Naive B cell (primary cell): Measurements from ENCODE around the gene SMIM23. TPM values are rescaled to one million over a fixed set of nuclear protein-coding genes. Genes with fewer than 3 reads are reported as not detected.

Experiments
- ATAC-seq, 2 donors: fragments of 150-1000 bp; cut with Tn5 transposase; 2 replicates each; pipeline ENCODE4 v1.10.0; 2021; ENCODE audit warnings: low read depth in 2 of 2, mild to moderate bottlenecking in 2 of 2, moderate library complexity in 2 of 2
- DNase-seq: peaks from one replicate; pipeline ENCODE4 v3.0.0; 2022
- H3K27ac Mint-ChIP-seq, 6 donors: one replicate each; pipeline ENCODE4 v1.8.0; 2020 to 2022; ENCODE audit warnings: mild to moderate bottlenecking in 6 of 6, mixed read lengths in 6 of 6, moderate library complexity in 5 of 6, inconsistent platforms in 2 of 6
- H3K27me3 Mint-ChIP-seq, 3 donors: one replicate each; pipeline ENCODE4 v1.8.0; 2021 to 2022; ENCODE audit warnings: mixed read lengths in 3 of 3, mild to moderate bottlenecking in 1 of 3
- H3K36me3 Mint-ChIP-seq, 2 donors: one replicate each; pipeline ENCODE4 v1.8.0; 2020 to 2022; ENCODE audit warnings: mixed read lengths in 2 of 2, inconsistent platforms in 1 of 2, mild to moderate bottlenecking in 1 of 2
- H3K4me1 Mint-ChIP-seq, 3 donors: one replicate each; pipeline ENCODE4 v1.8.0; 2020 to 2022; ENCODE audit warnings: mixed read lengths in 3 of 3, inconsistent platforms in 1 of 3, mild to moderate bottlenecking in 1 of 3, moderate library complexity in 1 of 3
- H3K4me3 Mint-ChIP-seq, 8 donors: one replicate each; pipeline ENCODE4 v1.8.0; 2020 to 2022; ENCODE audit warnings: mild to moderate bottlenecking in 8 of 8, mixed read lengths in 8 of 8, moderate library complexity in 8 of 8, inconsistent platforms in 2 of 8
- H3K9me3 Mint-ChIP-seq, 7 donors: one replicate each; pipeline ENCODE4 v1.8.0; 2020 to 2022; ENCODE audit warnings: mixed read lengths in 7 of 7, mild to moderate bottlenecking in 5 of 7, inconsistent platforms in 2 of 7, moderate library complexity in 1 of 7
- polyA plus RNA-seq, 6 donors: library from polyadenylated mRNA; unstranded; fragments of 300-500 nt; fragmentation: Illumina TruSeq; gene quantifications; one replicate each; pipeline ENCODE4 v1.2.3, GENCODE V29; 2021; ENCODE audit warnings: low read depth in 6 of 6

Gene SMIM23
- polyA plus RNA-seq, 6 donors from 2014 or later, result not detected

GRCh38 chr5:171835066-171835465 is 49.4 kb downstream of the SMIM23 start:
- peaks cover 14 to 32% (median 17%) of the 10 kb centered on the region in 7 donors for H3K9me3 Mint-ChIP-seq
- no peaks in the 10 kb centered on the region for H3K27me3 Mint-ChIP-seq
- no peak for ATAC-seq
- H3K4me3 Mint-ChIP-seq, result no peak overlapping the region
- H3K27ac Mint-ChIP-seq, result no peak overlapping the region
- no peak for DNase-seq
- H3K36me3 Mint-ChIP-seq, result peaks cover 0 to 24% of the 10 kb centered on the region in 2 donors
- no peaks in the 10 kb centered on the region for H3K4me1 Mint-ChIP-seq

GRCh38 chr5:171837522-171837921 is 51.9 kb downstream of the SMIM23 start:
- peaks cover 4 to 15% (median 8%) of the 10 kb centered on the region in 7 donors for H3K9me3 Mint-ChIP-seq
- H3K27ac Mint-ChIP-seq, result no peak overlapping the region
- no peaks in the 10 kb centered on the region for H3K4me1 Mint-ChIP-seq
- no peak for DNase-seq
- H3K36me3 Mint-ChIP-seq, result peaks cover 5 to 24% of the 10 kb centered on the region in 2 donors
- no peaks in the 10 kb centered on the region for H3K27me3 Mint-ChIP-seq
- no peak overlapping the region for H3K4me3 Mint-ChIP-seq
- no peak for ATAC-seq

GRCh38 chr5:171838066-171838465 is 52.4 kb downstream of the SMIM23 start:
- Mint-ChIP-seq H3K4me3 (no peak overlapping the region), H3K27ac (no peak overlapping the region), H3K4me1 (peaks cover 0 to 3% (median 0%) of the 10 kb centered on the region in 3 donors), H3K36me3 (peaks cover 5 to 19% of the 10 kb centered on the region in 2 donors), H3K9me3 (peaks cover 3 to 13% (median 7%) of the 10 kb centered on the region in 7 donors), H3K27me3 (no peaks in the 10 kb centered on the region)
- DNase-seq (no peak), ATAC-seq (no peak)

GRCh38 chr5:171839112-171839511 is 53.5 kb downstream of the SMIM23 start:
- no peaks in the 10 kb centered on the region for H3K27me3 Mint-ChIP-seq
- H3K4me1 Mint-ChIP-seq, result peaks cover 0 to 3% (median 0%) of the 10 kb centered on the region in 3 donors
- no peak overlapping the region for H3K27ac Mint-ChIP-seq
- ATAC-seq, result no peak
- no peak overlapping the region for H3K4me3 Mint-ChIP-seq
- H3K9me3 Mint-ChIP-seq, result peaks cover 0 to 4% (median 2%) of the 10 kb centered on the region in 7 donors
- DNase-seq, result no peak
- peaks cover 5 to 15% of the 10 kb centered on the region in 2 donors for H3K36me3 Mint-ChIP-seq

GRCh38 chr5:171840066-171840465 is 54.4 kb downstream of the SMIM23 start:
- Mint-ChIP-seq H3K9me3 (peaks cover 0 to 4% (median 0%) of the 10 kb centered on the region in 7 donors), H3K4me3 (no peak overlapping the region), H3K36me3 (peaks cover 5 to 15% of the 10 kb centered on the region in 2 donors), H3K4me1 (peaks cover 0 to 3% (median 0%) of the 10 kb centered on the region in 3 donors), H3K27ac (peak overlapping the region in 1 of 6 donors; percentile 29), H3K27me3 (no peaks in the 10 kb centered on the region)
- ATAC-seq (no peak), DNase-seq (no peak)

Other genes starting within 250 kb of the SMIM23 start
- 10 to 100 TPM; 35.9 to 48.0 (median 41.5) TPM for gene FBXW11, start 220.8 kb downstream of the SMIM23 start, polyA plus RNA-seq